GM21423 (cell line): Measurements from ENCODE around the gene CALHM5.
A peak's percentile ranks its signal among the peaks of the same experiment; 100 is the strongest.
"Not testable (repeated sequence)": the region's sequence is repeated elsewhere in the genome, so short reads cannot be mapped to it uniquely, and the experiment has no call there.

Source experiments
- ATAC-seq: cut with Tn5 transposase; IDR thresholded peaks from one replicate; pipeline ENCODE4 v1.9.1; 2021; ENCODE audit warnings: mild to moderate bottlenecking, moderate library complexity; ENCODE audit not compliant: unreplicated experiment

CALHM5 gene

GRCh38 chr6:116511424-116512110 is at the start of gene CALHM5:
CALHM5 (plus strand) TSS chr6:116511639; CDS start chr6:116511697, 58 bp downstream.
- no peak for ATAC-seq

- ATAC-seq = peak; percentile 87
Observed at GRCh38 chr6:116461932-116462885, 49.2 kb upstream of the CALHM5 start.

DNA sequence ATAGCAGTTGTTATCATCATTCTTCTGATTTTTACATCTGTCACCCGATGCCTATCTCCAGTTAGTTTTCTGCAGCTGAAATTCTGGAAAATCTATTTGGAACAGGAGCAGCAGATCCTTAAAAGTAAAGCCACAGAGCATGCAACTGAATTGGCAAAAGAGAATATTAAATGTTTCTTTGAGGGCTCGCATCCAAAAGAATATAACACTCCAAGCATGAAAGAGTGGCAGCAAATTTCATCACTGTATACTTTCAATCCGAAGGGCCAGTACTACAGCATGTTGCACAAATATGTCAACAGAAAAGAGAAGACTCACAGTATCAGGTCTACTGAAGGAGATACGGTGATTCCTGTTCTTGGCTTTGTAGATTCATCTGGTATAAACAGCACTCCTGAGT is 48.1 kb upstream of the CALHM5 start:
- ATAC-seq = no peak

DNA sequence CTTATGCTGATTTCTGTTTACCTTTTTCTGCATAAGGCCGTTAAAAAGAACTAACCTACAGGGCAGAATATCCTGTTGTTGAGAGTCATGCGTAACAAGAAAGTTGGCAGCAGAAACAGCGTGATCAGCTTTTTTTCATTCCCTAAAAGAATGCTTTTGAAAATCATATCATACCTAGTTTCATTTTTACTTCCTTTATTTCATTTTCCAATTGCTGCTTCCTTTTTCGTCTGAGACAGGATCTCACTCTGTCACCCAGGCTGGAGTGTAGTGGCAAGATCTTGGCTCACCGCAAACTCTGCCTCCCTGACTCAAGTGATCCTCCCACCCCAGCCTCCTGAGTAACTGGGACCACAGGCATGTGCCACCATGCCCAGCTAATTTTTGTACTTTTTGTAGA is 46.2 kb upstream of the CALHM5 start:
- no peak for ATAC-seq

GRCh38 chr6:116467096-116467495 is 44.3 kb upstream of the CALHM5 start:
- no peak for ATAC-seq

GRCh38 chr6:116467514-116467913 is 43.9 kb upstream of the CALHM5 start:
- ATAC-seq = no peak

DNA sequence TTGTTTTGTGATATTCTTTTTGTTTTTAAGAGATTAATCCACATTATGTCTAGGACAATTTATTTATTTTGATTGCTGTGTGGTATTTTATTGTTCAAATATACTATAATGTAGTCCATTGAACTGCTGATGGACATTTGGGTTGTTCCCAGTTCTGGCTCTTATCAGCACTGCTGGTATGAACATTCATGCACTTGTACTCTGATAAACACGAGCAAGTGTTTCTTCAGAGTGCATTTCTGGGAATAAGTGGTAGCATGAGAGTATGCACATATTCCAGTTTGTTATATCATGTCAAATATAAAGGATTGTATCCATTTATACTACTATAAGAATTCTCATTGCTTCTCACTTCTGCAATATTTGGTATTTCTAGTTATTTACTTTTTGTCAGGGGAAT is 43.1 kb upstream of the CALHM5 start:
- no peak for ATAC-seq

DNA sequence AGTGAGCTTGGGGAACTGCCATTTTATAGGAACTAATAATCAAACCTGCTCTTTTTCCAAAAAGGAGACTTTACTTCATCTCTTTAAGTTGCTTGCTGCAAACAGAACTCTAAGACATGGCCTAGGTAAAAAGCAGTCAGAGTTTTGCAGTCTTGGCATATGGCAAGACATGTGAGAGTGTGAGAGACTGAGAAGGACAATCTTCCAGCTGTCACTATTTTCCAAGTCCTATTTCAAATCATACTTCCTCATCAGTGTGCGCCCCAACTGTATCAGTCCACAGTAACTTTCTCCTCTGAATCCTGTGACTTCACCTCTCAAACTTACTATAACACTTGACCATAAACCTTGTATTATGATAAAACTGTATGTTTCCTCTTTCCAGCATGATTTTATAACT is 39.9 kb upstream of the CALHM5 start:
- no peak for ATAC-seq

DNA sequence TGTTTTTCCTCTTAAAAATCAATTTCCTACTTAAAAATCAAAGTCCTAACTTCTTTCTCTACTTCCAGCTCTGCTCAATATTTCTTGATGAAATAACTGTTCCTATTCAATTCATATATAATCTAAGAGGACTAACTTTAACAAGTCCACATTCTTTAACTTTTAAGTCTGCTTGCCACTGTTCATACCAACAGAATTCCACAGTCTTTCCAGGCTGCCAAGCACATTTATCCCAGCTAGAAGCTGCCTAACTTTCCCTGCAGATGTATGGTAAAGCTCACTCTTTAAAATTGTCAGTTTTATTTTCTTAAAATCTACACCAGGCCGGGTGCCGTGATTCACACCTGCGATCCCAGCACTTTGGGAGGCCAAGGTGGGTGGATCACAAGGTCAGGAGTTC is 38.7 kb upstream of the CALHM5 start:
- no peak for ATAC-seq

GRCh38 chr6:116475141-116475540 is 36.3 kb upstream of the CALHM5 start:
- ATAC-seq = no peak

DNA sequence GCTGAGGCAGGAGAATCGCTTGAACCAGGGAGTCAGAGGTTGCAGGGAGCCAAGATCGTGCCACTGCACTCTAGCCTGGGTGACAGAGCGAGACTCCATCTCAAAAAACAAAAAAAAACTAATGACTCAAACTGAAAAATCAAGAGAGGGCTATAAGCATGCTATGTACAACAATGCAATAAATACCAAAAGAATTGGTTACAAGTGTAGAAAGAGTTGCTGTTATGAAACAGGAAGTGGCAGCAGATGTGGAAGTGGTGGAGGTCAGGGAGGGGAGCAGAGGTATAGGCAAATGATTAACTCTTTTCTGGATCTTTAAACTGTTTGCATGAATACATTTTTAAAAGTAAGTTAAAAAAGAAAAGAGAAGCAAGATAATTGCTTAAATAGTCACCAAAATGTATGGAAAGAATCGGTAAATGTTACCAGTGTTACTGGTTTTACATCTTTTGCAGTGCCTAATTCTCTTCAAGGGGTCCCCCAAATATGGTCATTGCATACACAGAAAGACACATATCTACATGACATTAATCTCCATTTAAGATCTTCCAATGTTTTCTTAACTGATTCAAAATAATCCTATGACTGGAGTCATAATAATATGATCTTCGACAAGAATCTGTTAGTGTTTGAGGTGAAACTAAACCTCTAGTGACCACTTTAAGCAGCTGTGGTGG is 35.3 kb upstream of the CALHM5 start:
- peak; percentile 100 for ATAC-seq

DNA sequence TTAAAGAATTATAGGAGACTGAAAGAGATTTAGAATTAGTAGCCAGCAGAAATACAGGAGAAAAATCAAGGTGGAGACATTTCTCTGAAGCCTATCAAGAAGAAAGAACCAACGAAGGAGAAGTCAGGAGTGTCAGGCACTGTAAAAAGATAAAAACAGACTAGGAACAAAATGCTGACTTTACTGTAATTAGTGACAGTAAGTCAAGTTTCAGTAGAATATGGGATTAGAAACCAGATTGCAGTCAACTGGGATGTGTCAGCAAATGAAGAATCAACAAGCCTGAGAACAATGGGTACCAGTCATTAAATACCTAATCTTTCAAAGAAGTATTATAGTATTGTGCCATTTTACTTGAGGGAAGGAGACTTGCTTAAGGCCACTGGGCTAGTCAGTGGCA is 28.7 kb upstream of the CALHM5 start:
- no peak for ATAC-seq

- no peak for ATAC-seq
Observed at GRCh38 chr6:116483616-116484015, 27.8 kb upstream of the CALHM5 start.

DNA sequence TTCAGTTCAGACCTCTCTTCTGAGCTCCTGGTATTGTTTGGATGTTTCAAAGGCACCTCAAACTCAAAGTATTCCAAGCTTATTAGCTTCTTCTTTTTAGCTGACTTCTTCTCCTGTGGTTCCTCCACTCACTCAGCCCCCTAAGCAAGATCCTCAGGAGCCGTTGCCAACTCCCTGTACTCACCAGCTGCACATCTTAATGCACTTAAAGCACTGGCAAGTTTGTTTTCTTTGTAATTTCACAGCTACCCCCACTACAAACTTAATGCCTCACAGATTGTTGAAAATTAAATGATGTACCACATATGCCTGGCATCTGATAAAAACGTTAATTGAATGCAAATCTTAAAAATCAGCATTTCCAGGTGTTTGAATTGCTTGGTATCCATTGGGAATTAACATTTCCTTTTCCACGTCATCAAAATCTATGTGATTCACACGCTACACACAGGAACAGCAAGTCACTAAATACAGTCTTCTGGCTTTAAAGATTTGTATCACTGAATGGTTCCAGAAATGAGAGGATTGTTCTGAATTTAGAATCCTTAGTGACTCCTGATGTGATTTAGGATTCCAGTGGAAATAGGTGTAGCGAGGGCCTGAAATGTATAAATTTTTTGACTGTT is 25.8 kb upstream of the CALHM5 start:
- no peak for ATAC-seq

DNA sequence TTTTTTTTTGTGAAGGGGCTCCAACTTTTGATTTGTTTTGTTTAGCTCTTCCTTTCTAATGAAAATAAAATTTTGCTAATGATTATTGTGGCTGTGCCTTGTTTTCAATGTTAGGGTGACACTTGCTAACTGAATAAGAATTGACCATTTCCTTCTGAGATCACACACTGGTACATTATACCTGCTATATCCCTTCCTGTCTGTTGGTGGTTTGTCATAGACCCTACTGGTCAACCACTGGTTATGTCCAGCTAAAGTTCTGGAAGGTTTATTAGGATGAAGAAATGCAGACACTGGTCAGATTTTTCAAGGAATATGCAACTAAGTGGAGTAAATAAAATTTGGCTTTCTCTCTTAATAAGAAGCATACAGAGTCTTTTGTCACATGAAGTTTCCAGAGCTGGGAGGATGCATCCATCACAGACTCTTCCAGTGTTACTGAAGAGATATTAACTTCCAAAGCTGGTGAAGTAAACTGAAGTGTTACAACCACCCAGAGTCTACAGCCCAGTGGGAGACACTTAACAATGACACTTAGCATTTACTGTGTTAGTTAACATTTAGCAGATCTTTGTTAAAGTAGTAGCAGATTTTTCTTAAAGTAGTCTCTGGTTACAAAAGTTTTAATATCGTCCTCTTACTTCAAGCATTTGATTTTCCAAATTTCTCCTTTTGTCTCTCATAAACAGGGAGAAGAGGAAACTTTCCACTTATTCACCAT is 19.7 kb upstream of the CALHM5 start:
- ATAC-seq = no peak

DNA sequence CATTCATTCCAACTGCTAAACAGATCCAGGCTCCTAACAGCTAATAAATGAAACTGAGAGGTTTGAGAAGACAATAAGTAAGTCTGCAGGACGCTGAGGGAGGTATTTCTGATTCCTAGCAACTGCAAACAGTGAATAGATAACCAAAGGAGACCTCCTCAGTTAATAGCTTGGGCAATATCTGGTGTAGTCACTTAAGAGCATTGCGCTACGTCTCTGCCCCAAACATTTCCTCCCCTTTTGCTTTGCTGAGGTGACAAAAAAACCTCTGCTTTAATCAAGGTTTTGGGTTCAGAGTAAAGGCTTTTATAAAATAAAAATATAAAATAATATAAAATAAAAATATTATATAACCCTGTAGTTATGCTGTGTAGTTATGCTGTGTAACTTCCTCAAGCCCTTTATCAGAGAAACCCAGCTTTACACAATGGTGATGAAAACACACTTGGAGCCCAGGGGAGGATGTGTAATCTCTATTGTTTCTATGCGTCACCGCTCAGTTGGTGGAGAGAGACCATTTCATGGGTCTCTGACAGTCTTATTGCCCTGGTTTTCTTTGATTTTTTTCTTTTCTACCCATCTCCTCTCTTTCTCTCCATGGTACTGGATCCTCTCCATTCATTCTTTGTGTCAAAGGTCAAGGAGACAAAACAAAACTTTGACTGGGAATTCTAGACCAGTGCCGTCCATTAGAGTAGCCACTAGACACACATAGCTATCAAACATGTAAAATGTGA is 18.9 kb upstream of the CALHM5 start:
- ATAC-seq = no peak

DNA sequence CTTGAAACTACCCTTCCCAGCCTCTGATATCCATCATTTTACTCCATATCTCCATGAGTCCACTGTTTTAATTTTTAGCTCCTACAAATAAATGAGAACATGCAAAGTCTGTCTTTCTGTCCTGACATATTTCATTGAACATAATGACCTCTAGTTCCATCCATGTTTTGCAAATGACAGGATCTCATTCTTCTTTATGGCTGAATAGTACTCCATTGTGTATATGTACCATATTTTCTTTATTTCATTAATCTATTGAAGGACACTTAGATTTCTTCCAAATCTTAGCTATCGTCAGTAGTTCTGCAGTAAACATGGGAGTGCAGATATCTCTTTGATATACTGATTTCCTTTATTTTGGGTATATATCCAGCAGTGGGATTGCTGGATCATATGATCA is 16.3 kb upstream of the CALHM5 start:
- ATAC-seq = not testable (repeated sequence)

DNA sequence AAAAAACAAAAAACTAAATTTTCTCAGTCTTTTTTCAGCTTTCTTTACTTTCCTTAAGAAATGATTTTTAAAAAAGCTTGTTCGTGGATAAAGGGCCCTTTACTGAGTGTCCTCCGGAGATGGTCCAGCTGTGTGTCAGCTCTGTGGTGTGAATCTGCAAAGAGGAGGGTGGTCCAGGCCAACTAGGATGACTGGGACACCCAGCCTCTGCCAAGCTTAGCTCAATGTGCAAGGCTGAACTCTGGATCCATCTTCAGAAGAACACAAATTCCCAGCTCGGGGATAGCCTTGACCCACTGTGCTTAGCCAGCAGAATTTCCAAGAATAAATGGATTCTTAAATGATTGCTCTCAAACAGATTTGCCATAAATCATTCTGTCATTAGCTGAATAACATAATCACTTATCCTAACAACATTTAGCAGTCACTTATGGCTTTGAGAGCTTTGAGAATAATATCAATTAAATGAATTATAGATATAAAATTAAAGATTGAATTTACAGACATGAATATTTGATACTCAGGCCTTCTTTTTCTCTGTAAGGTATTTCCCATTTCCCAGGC is 14.2 kb upstream of the CALHM5 start:
- no peak for ATAC-seq

- ATAC-seq = no peak
Observed at GRCh38 chr6:116500969-116501433, 10.4 kb upstream of the CALHM5 start.
